Activated naive CD4-positive, alpha-beta T cell treated with anti-CD3 and anti-CD28 coated beads, Interleukin-2, amount 10 ng/mL, durations not matched to agents 7 days and 5 days (primary cell): ENCODE results near the gene IRS2.

Experiments used
- CTCF ChIA-PET: fragments of 350-600 bp; sonication (Branson Sonifier 250); formaldehyde crosslinking; loops from one replicate; lab custom pipeline; 2021; ENCODE audit warnings: antibody characterized with exemption; lab: Charles Lee
- DNase-seq: peaks from one replicate; pipeline ENCODE4 v3.0.0-alpha.2; 2020
- H3K27ac Mint-ChIP-seq: one replicate; pipeline ENCODE4 v1.8.0; 2021; ENCODE audit warnings: mild to moderate bottlenecking, moderate library complexity, mixed read lengths
- H3K27me3 Mint-ChIP-seq: one replicate; pipeline ENCODE4 v1.8.0; 2021; ENCODE audit warnings: mild to moderate bottlenecking, mixed read lengths
- H3K36me3 Mint-ChIP-seq: one replicate; pipeline ENCODE4 v1.8.0; 2021; ENCODE audit warnings: mixed read lengths
- H3K4me1 Mint-ChIP-seq: one replicate; pipeline ENCODE4 v1.8.0; 2021; ENCODE audit warnings: mixed read lengths
- H3K4me3 Mint-ChIP-seq: one replicate; pipeline ENCODE4 v1.8.0; 2021; ENCODE audit warnings: mild to moderate bottlenecking, moderate library complexity, mixed read lengths
- H3K9me3 Mint-ChIP-seq: one replicate; pipeline ENCODE4 v1.8.0; 2021; ENCODE audit warnings: mixed read lengths

IRS2 gene

GRCh38 chr13:109789262-109789661 is 2.9 kb upstream of the IRS2 start:
- CTCF ChIA-PET = interaction anchor here (1.1 to 1.7 kb wide), 2 partner anchors 9 to 180 kb away, joined by 5 to 6 read pairs; no protein-coding TSS in a partner anchor
- Mint-ChIP-seq H3K36me3 (no peaks in the 10 kb centered on the region), H3K4me1 (peaks cover 26% of the 10 kb centered on the region), H3K9me3 (no peaks in the 10 kb centered on the region), H3K27me3 (peaks cover 48% of the 10 kb centered on the region), H3K4me3 (no peak overlapping the region), H3K27ac (no peak overlapping the region)
- DNase-seq = no peak

- Mint-ChIP-seq H3K27ac (no peak overlapping the region), H3K4me3 (peak overlapping the region; percentile 16), H3K4me1 (peaks cover 26% of the 10 kb centered on the region), H3K36me3 (peaks cover 1% of the 10 kb centered on the region), H3K9me3 (no peaks in the 10 kb centered on the region), H3K27me3 (peaks cover 43% of the 10 kb centered on the region)
- no peak for DNase-seq
- CTCF ChIA-PET = interaction anchor here (1.7 kb wide), 1 partner anchor 179 kb away, joined by 6 read pairs; no protein-coding TSS in a partner anchor
Observed at GRCh38 chr13:109788372-109789111, 2.2 kb upstream of the IRS2 start.

GRCh38 chr13:109787135-109787954 is 962 bp upstream of the IRS2 start:
- Mint-ChIP-seq H3K27ac (peak overlapping the region; percentile 77), H3K36me3 (peaks cover 3% of the 10 kb centered on the region), H3K27me3 (peaks cover 43% of the 10 kb centered on the region), H3K4me1 (peaks cover 23% of the 10 kb centered on the region), H3K4me3 (peak overlapping the region; percentile 80), H3K9me3 (no peaks in the 10 kb centered on the region)
- CTCF ChIA-PET = no interaction called here
- DNase-seq = peak; percentile 59

- Mint-ChIP-seq H3K4me3 (peak overlapping the region; percentile 65), H3K27ac (peak overlapping the region; percentile 75), H3K9me3 (no peaks in the 10 kb centered on the region), H3K27me3 (peaks cover 32% of the 10 kb centered on the region), H3K36me3 (peaks cover 10% of the 10 kb centered on the region), H3K4me1 (peaks cover 24% of the 10 kb centered on the region)
- no peak for DNase-seq
- CTCF ChIA-PET = no interaction called here
Observed at GRCh38 chr13:109785892-109786450, 412 bp downstream of the IRS2 start.

- no peaks in the 10 kb centered on the region for H3K9me3 Mint-ChIP-seq
- peak; percentile 56 for DNase-seq
- H3K27ac Mint-ChIP-seq = peak overlapping the region; percentile 75
- CTCF ChIA-PET = interaction anchor here (0.7 to 1.2 kb wide), 5 partner anchors 9 to 301 kb away, joined by 3 to 6 read pairs (median 4); no protein-coding TSS in a partner anchor
- H3K4me3 Mint-ChIP-seq = peak overlapping the region; percentile 65
- H3K36me3 Mint-ChIP-seq = peaks cover 15% of the 10 kb centered on the region
- H3K4me1 Mint-ChIP-seq = peaks cover 28% of the 10 kb centered on the region
- H3K27me3 Mint-ChIP-seq = peaks cover 30% of the 10 kb centered on the region
Observed at GRCh38 chr13:109785141-109785891, 1.1 kb downstream of the IRS2 start.

GRCh38 chr13:109784590-109785140 is 1.7 kb downstream of the IRS2 start:
- Mint-ChIP-seq H3K36me3 (peaks cover 20% of the 10 kb centered on the region), H3K4me3 (peak overlapping the region; percentile 63), H3K4me1 (peaks cover 35% of the 10 kb centered on the region), H3K9me3 (no peaks in the 10 kb centered on the region), H3K27ac (peak overlapping the region; percentile 55), H3K27me3 (peaks cover 25% of the 10 kb centered on the region)
- CTCF ChIA-PET = interaction anchor here (0.7 to 1.2 kb wide), 5 partner anchors 8 to 300 kb away, joined by 3 to 6 read pairs (median 4); no protein-coding TSS in a partner anchor
- DNase-seq = peak; percentile 71

GRCh38 chr13:109783815-109784589 is 2.4 kb downstream of the IRS2 start:
- no peak for DNase-seq
- Mint-ChIP-seq H3K9me3 (no peaks in the 10 kb centered on the region), H3K36me3 (peaks cover 20% of the 10 kb centered on the region), H3K4me3 (no peak overlapping the region), H3K27me3 (peaks cover 18% of the 10 kb centered on the region), H3K4me1 (peaks cover 41% of the 10 kb centered on the region), H3K27ac (no peak overlapping the region)
- CTCF ChIA-PET = interaction anchor here (0.5 to 1.2 kb wide), 3 partner anchors 26 to 299 kb away, joined by 3 read pairs; no protein-coding TSS in a partner anchor

- CTCF ChIA-PET = interaction anchor here (0.5 to 1.0 kb wide), 2 partner anchors 25 to 104 kb away, joined by 3 read pairs; no protein-coding TSS in a partner anchor
- peaks cover 41% of the 10 kb centered on the region for H3K4me1 Mint-ChIP-seq
- peaks cover 20% of the 10 kb centered on the region for H3K36me3 Mint-ChIP-seq
- no peak overlapping the region for H3K4me3 Mint-ChIP-seq
- no peak for DNase-seq
- no peaks in the 10 kb centered on the region for H3K9me3 Mint-ChIP-seq
- no peak overlapping the region for H3K27ac Mint-ChIP-seq
- peaks cover 18% of the 10 kb centered on the region for H3K27me3 Mint-ChIP-seq
Observed at GRCh38 chr13:109783447-109783814, 3.0 kb downstream of the IRS2 start.

GRCh38 chr13:109782823-109783431 is 3.5 kb downstream of the IRS2 start:
- Mint-ChIP-seq H3K9me3 (no peaks in the 10 kb centered on the region), H3K4me1 (peaks cover 42% of the 10 kb centered on the region), H3K4me3 (peak overlapping the region; percentile 28), H3K27me3 (peaks cover 17% of the 10 kb centered on the region), H3K27ac (no peak overlapping the region), H3K36me3 (peaks cover 20% of the 10 kb centered on the region)
- DNase-seq = no peak
- CTCF ChIA-PET = interaction anchor here (1.0 kb wide), 1 partner anchor 25 kb away, joined by 3 read pairs; no protein-coding TSS in a partner anchor

GRCh38 chr13:109782066-109782822 is 4.1 kb downstream of the IRS2 start:
- peaks cover 48% of the 10 kb centered on the region for H3K4me1 Mint-ChIP-seq
- H3K36me3 Mint-ChIP-seq = peaks cover 20% of the 10 kb centered on the region
- peaks cover 10% of the 10 kb centered on the region for H3K27me3 Mint-ChIP-seq
- no peak overlapping the region for H3K4me3 Mint-ChIP-seq
- no peak overlapping the region for H3K27ac Mint-ChIP-seq
- CTCF ChIA-PET = no interaction called here
- no peaks in the 10 kb centered on the region for H3K9me3 Mint-ChIP-seq
- no peak for DNase-seq

GRCh38 chr13:109781384-109782065 is 4.9 kb downstream of the IRS2 start:
- Mint-ChIP-seq H3K27ac (no peak overlapping the region), H3K27me3 (peaks cover 8% of the 10 kb centered on the region), H3K4me3 (no peak overlapping the region), H3K36me3 (peaks cover 21% of the 10 kb centered on the region), H3K4me1 (peaks cover 54% of the 10 kb centered on the region), H3K9me3 (no peaks in the 10 kb centered on the region)
- CTCF ChIA-PET = no interaction called here
- no peak for DNase-seq
